Measurements from ENCODE around the gene CLPTM1L. TPM values are rescaled to one million over a fixed set of nuclear protein-coding genes. Genes with fewer than 3 reads are reported as not detected.
A peak's percentile ranks its signal among the peaks of the same experiment; 100 is the strongest.
"Not testable (repeated sequence)": the region's sequence is repeated elsewhere in the genome, so short reads cannot be mapped to it uniquely, and the experiment has no call there.

Gene CLPTM1L
- total and polyA plus RNA-seq, 2 donors = 60.7 to 142 TPM

GRCh38 chr5:1277331-1277730 lies 67.6 kb downstream of the CLPTM1L start:
- Histone ChIP-seq H3K27me3 (ENCODE audit: control insufficient read depth in 2 of 2, insufficient read depth in 1 of 2, low read length in 1 of 2) (no peaks in the 10 kb centered on the region), H3K27ac (ENCODE audit: low read depth in 1 of 2, low read length in 1 of 2) (no peak overlapping the region), H3K36me3 (ENCODE audit: control insufficient read depth in 2 of 2, insufficient read depth in 2 of 2, low read length in 1 of 2) (peaks cover 49 to 60% of the 10 kb centered on the region in 2 donors), H3K4me1 (ENCODE audit: control insufficient read depth in 2 of 2, insufficient read depth in 2 of 2, low read length in 2 of 2) (peaks cover 11 to 24% of the 10 kb centered on the region in 2 donors), H3K4me3 (ENCODE audit: low read length in 2 of 2) (no peak overlapping the region), H3K9me3 (ENCODE audit: control insufficient read depth in 2 of 2, insufficient read depth in 1 of 2, low read length in 1 of 2) (peaks cover 23 to 44% of the 10 kb centered on the region in 2 donors)
- 97% methylated on average over 21 of the region's 21 CpGs for WGBS
- no peak for DNase-seq (ENCODE audit: low read depth in 6 of 9, low spot score in 9 of 9)

DNA sequence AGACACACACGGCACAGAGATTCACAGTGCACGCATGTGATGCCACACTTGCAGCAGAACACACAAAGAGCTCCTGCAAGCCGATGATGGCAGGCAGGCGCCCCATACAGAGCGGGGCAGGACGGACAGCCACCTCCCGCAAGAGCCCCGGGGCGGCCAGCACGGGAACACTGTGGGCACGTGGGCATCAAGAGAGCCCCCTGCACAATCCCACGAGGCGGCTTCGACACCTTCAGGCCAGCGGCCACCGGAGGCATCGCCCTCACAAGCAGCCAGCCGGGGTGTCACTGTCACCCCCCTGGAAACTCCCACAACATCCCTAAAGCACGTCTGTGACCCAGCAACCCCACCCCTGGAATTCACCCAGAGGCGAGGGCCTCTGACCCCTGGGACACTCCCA lies 68.0 kb downstream of the CLPTM1L start:
- Histone ChIP-seq H3K4me3 (ENCODE audit: low read length in 2 of 2) (no peak overlapping the region), H3K4me1 (ENCODE audit: control insufficient read depth in 2 of 2, insufficient read depth in 2 of 2, low read length in 2 of 2) (peaks cover 11 to 24% of the 10 kb centered on the region in 2 donors), H3K27ac (ENCODE audit: low read depth in 1 of 2, low read length in 1 of 2) (no peak overlapping the region), H3K9me3 (ENCODE audit: control insufficient read depth in 2 of 2, insufficient read depth in 1 of 2, low read length in 1 of 2) (peaks cover 23 to 44% of the 10 kb centered on the region in 2 donors), H3K36me3 (ENCODE audit: control insufficient read depth in 2 of 2, insufficient read depth in 2 of 2, low read length in 1 of 2) (peaks cover 53 to 57% of the 10 kb centered on the region in 2 donors), H3K27me3 (ENCODE audit: control insufficient read depth in 2 of 2, insufficient read depth in 1 of 2, low read length in 1 of 2) (no peaks in the 10 kb centered on the region)
- no peak for DNase-seq (ENCODE audit: low read depth in 6 of 9, low spot score in 9 of 9)
- WGBS = 98% methylated on average over 20 of the region's 20 CpGs

GRCh38 chr5:1275397-1276391 lies 69.2 kb downstream of the CLPTM1L start:
- WGBS = 68% methylated on average over 10 of the region's 10 CpGs
- peaks cover 8 to 19% of the 10 kb centered on the region in 2 donors for H3K4me1 ChIP-seq (ENCODE audit: control insufficient read depth in 2 of 2, insufficient read depth in 2 of 2, low read length in 2 of 2)
- peaks cover 50 to 62% of the 10 kb centered on the region in 2 donors for H3K36me3 ChIP-seq (ENCODE audit: control insufficient read depth in 2 of 2, insufficient read depth in 2 of 2, low read length in 1 of 2)
- not testable (repeated sequence) for H3K4me3 ChIP-seq (ENCODE audit: low read length in 2 of 2); H3K27me3 ChIP-seq (ENCODE audit: control insufficient read depth in 2 of 2, insufficient read depth in 1 of 2, low read length in 1 of 2)
- H3K27ac ChIP-seq (ENCODE audit: low read depth in 1 of 2, low read length in 1 of 2) = peak overlapping the region in 1 of 2 donors; percentile 46
- H3K9me3 ChIP-seq (ENCODE audit: control insufficient read depth in 2 of 2, insufficient read depth in 1 of 2, low read length in 1 of 2) = peaks cover 23 to 44% of the 10 kb centered on the region in 2 donors
- peak in 1 of 9 donors; percentile 34 for DNase-seq (ENCODE audit: low read depth in 6 of 9, low spot score in 9 of 9)

DNA sequence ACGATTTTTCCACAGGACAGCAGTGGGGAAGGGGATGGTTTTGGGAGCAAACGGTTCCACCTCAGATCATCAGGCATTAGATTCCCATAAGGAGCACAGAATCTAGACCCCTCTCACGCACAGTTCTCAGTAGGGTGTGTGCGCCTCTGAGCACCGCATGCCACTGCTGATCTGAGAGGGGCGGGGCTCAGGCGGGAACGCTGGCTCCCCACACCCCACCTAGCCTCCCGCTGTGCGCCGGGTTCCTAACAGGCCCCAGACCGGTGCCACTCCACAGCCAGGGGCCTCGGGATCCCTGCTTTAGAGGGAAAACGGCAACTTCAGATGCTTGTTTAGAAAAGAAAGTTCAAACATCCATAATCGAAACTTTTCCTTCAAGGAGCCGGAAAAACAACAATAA lies 70.4 kb downstream of the CLPTM1L start:
- Histone ChIP-seq H3K4me1 (ENCODE audit: control insufficient read depth in 2 of 2, insufficient read depth in 2 of 2, low read length in 2 of 2) (peaks cover 8 to 19% of the 10 kb centered on the region in 2 donors), H3K36me3 (ENCODE audit: control insufficient read depth in 2 of 2, insufficient read depth in 2 of 2, low read length in 1 of 2) (peaks cover 38 to 51% of the 10 kb centered on the region in 2 donors), H3K4me3 (ENCODE audit: low read length in 2 of 2) (no peak overlapping the region), H3K27me3 (ENCODE audit: control insufficient read depth in 2 of 2, insufficient read depth in 1 of 2, low read length in 1 of 2) (no peaks in the 10 kb centered on the region), H3K27ac (ENCODE audit: low read depth in 1 of 2, low read length in 1 of 2) (no peak overlapping the region), H3K9me3 (ENCODE audit: control insufficient read depth in 2 of 2, insufficient read depth in 1 of 2, low read length in 1 of 2) (peaks cover 19 to 37% of the 10 kb centered on the region in 2 donors)
- 96% methylated on average over 16 of the region's 16 CpGs for WGBS
- no peak for DNase-seq (ENCODE audit: low read depth in 6 of 9, low spot score in 9 of 9)

- Histone ChIP-seq H3K27me3 (ENCODE audit: control insufficient read depth in 2 of 2, insufficient read depth in 1 of 2, low read length in 1 of 2) (no peaks in the 10 kb centered on the region), H3K27ac (ENCODE audit: low read depth in 1 of 2, low read length in 1 of 2) (no peak overlapping the region), H3K4me1 (ENCODE audit: control insufficient read depth in 2 of 2, insufficient read depth in 2 of 2, low read length in 2 of 2) (peaks cover 10 to 19% of the 10 kb centered on the region in 2 donors), H3K9me3 (ENCODE audit: control insufficient read depth in 2 of 2, insufficient read depth in 1 of 2, low read length in 1 of 2) (peaks cover 14 to 30% of the 10 kb centered on the region in 2 donors), H3K4me3 (ENCODE audit: low read length in 2 of 2) (no peak overlapping the region), H3K36me3 (ENCODE audit: control insufficient read depth in 2 of 2, insufficient read depth in 2 of 2, low read length in 1 of 2) (peaks cover 31 to 45% of the 10 kb centered on the region in 2 donors)
- 96% methylated on average over 20 of the region's 20 CpGs for WGBS
- DNase-seq (ENCODE audit: low read depth in 6 of 9, low spot score in 9 of 9) = no peak
These were observed 71.2 kb downstream of the CLPTM1L start for GRCh38 chr5:1273745-1274144.

- DNase-seq (ENCODE audit: low read depth in 6 of 9, low spot score in 9 of 9) = no peak
- WGBS = 98% methylated on average over 21 of the region's 21 CpGs
These were observed 72.7 kb downstream of the CLPTM1L start for GRCh38 chr5:1272201-1272600.

GRCh38 chr5:1270933-1271914 lies 73.7 kb downstream of the CLPTM1L start:
- 98% methylated on average over 39 of the region's 39 CpGs for WGBS
- Histone ChIP-seq H3K27ac (ENCODE audit: low read depth in 1 of 2, low read length in 1 of 2) (no peak overlapping the region), H3K4me3 (ENCODE audit: low read length in 2 of 2) (no peak overlapping the region), H3K27me3 (ENCODE audit: control insufficient read depth in 2 of 2, insufficient read depth in 1 of 2, low read length in 1 of 2) (no peaks in the 10 kb centered on the region), H3K9me3 (ENCODE audit: control insufficient read depth in 2 of 2, insufficient read depth in 1 of 2, low read length in 1 of 2) (peaks cover 0 to 8% of the 10 kb centered on the region in 2 donors), H3K4me1 (ENCODE audit: control insufficient read depth in 2 of 2, insufficient read depth in 2 of 2, low read length in 2 of 2) (peaks cover 13 to 19% of the 10 kb centered on the region in 2 donors), H3K36me3 (ENCODE audit: control insufficient read depth in 2 of 2, insufficient read depth in 2 of 2, low read length in 1 of 2) (peaks cover 27 to 30% of the 10 kb centered on the region in 2 donors)
- DNase-seq (ENCODE audit: low read depth in 6 of 9, low spot score in 9 of 9) = no peak

More at GRCh38 chr5:1272201-1272600, 72.7 kb downstream of the CLPTM1L start:
- no peak overlapping the region for H3K4me3 ChIP-seq (ENCODE audit: low read length in 2 of 2)
- peaks cover 3 to 15% of the 10 kb centered on the region in 2 donors for H3K9me3 ChIP-seq (ENCODE audit: control insufficient read depth in 2 of 2, insufficient read depth in 1 of 2, low read length in 1 of 2)
- no peak overlapping the region for H3K27ac ChIP-seq (ENCODE audit: low read depth in 1 of 2, low read length in 1 of 2)
- peaks cover 24 to 36% of the 10 kb centered on the region in 2 donors for H3K36me3 ChIP-seq (ENCODE audit: control insufficient read depth in 2 of 2, insufficient read depth in 2 of 2, low read length in 1 of 2)
- H3K27me3 ChIP-seq (ENCODE audit: control insufficient read depth in 2 of 2, insufficient read depth in 1 of 2, low read length in 1 of 2) = no peaks in the 10 kb centered on the region
- peaks cover 13 to 19% of the 10 kb centered on the region in 2 donors for H3K4me1 ChIP-seq (ENCODE audit: control insufficient read depth in 2 of 2, insufficient read depth in 2 of 2, low read length in 2 of 2)

DNA sequence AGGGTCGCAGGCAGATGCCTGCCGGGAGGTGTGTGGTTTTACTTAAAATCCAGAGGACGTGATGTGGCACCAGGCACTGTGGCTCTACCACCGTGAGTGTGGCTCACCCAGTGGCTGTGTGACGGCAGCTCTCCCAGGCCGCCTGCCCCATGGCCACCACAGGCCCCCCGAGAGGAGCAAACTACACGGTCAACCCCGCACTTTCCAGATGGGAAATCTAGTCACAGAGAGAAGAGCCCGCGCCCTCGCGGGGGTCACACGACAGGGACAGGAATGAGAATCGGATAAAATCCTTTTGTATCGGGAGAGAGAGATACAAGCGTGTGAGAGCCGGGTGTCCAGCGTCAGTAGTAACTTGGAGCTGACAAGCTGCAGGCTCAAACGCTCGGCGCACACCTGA lies 74.5 kb downstream of the CLPTM1L start:
- H3K27ac ChIP-seq (ENCODE audit: low read depth in 1 of 2, low read length in 1 of 2) = no peak overlapping the region

More for the DNA sequence above, 74.5 kb downstream of the CLPTM1L start:
- Histone ChIP-seq H3K9me3 (ENCODE audit: control insufficient read depth in 2 of 2, insufficient read depth in 1 of 2, low read length in 1 of 2) (peaks cover 0 to 8% of the 10 kb centered on the region in 2 donors), H3K27me3 (ENCODE audit: control insufficient read depth in 2 of 2, insufficient read depth in 1 of 2, low read length in 1 of 2) (no peaks in the 10 kb centered on the region), H3K36me3 (ENCODE audit: control insufficient read depth in 2 of 2, insufficient read depth in 2 of 2, low read length in 1 of 2) (peaks cover 33 to 37% of the 10 kb centered on the region in 2 donors), H3K4me1 (ENCODE audit: control insufficient read depth in 2 of 2, insufficient read depth in 2 of 2, low read length in 2 of 2) (peaks cover 12 to 17% of the 10 kb centered on the region in 2 donors), H3K4me3 (ENCODE audit: low read length in 2 of 2) (no peak overlapping the region)
- no peak for DNase-seq (ENCODE audit: low read depth in 6 of 9, low spot score in 9 of 9)
- 98% methylated on average over 22 of the region's 22 CpGs for WGBS
